Neural progenitor cell (in vitro differentiated cells): Measurements from ENCODE around the gene CDC5L. TPM values are rescaled to one million over a fixed set of nuclear protein-coding genes. Genes with fewer than 3 reads are reported as not detected.

Experiments
- DNase-seq: peaks from one replicate; pipeline ENCODE4 v3.0.0-alpha.2; 2016; ENCODE audit warnings: low spot score
- H2AFZ ChIP-seq: fragments of 200-600 bp; sonication (generic); replicated peaks from 2 replicates; pipeline ENCODE4 v1.6.1; 2016; ENCODE audit warnings: antibody characterized with exemption
- H3F3A ChIP-seq: fragments of 200-600 bp; sonication (generic); 2 replicates; pipeline ENCODE4 v1.6.1; 2016; ENCODE audit warnings: antibody characterized with exemption, low read depth
- H3K27ac ChIP-seq: fragments of 200-600 bp; sonication (generic); 2 replicates; pipeline ENCODE4 v1.5.1; 2016; ENCODE audit warnings: mild to moderate bottlenecking
- H3K27me3 ChIP-seq: fragments of 200-600 bp; sonication (generic); 2 replicates; pipeline ENCODE4 v1.6.1; 2016; ENCODE audit warnings: mild to moderate bottlenecking, moderate library complexity
- H3K36me3 ChIP-seq: fragments of 200-600 bp; sonication (generic); 2 replicates; pipeline ENCODE4 v1.5.1; 2016
- H3K4me1 ChIP-seq: fragments of 200-600 bp; sonication (generic); 2 replicates; pipeline ENCODE4 v1.6.1; 2016; ENCODE audit warnings: mixed run types
- H3K4me2 ChIP-seq: fragments of 200-600 bp; sonication (generic); 2 replicates; pipeline ENCODE4 v1.6.1; 2016
- H3K4me3 ChIP-seq: fragments of 200-600 bp; sonication (generic); 2 replicates; pipeline ENCODE4 v1.5.1; 2016
- H3K79me2 ChIP-seq: fragments of 200-600 bp; sonication (generic); 2 replicates; pipeline ENCODE4 v1.6.1; 2016; ENCODE audit warnings: low read depth
- H3K9ac ChIP-seq: fragments of 200-600 bp; sonication (generic); 2 replicates; pipeline ENCODE4 v1.6.1; 2016
- H3K9me3 ChIP-seq: fragments of 200-600 bp; sonication (generic); 2 replicates; pipeline ENCODE4 v1.5.1; 2016; ENCODE audit warnings: low read depth
- H4K20me1 ChIP-seq: fragments of 200-600 bp; sonication (generic); 2 replicates; pipeline ENCODE4 v1.6.1; 2016; ENCODE audit warnings: low read depth
- H3K27ac Mint-ChIP-seq: 3 replicates; pipeline ENCODE4 v1.8.0; 2021; ENCODE audit warnings: mixed read lengths
- H3K27me3 Mint-ChIP-seq: 2 replicates; pipeline ENCODE4 v1.8.0; 2022; ENCODE audit warnings: low read depth, mild to moderate bottlenecking, inconsistent platforms, moderate library complexity, mixed read lengths; ENCODE audit not compliant: insufficient read depth
- H3K36me3 Mint-ChIP-seq: 3 replicates; pipeline ENCODE4 v1.8.0; 2021; ENCODE audit warnings: mixed read lengths
- H3K4me1 Mint-ChIP-seq: 3 replicates; pipeline ENCODE4 v1.8.0; 2021; ENCODE audit warnings: mixed read lengths
- H3K4me3 Mint-ChIP-seq: 3 replicates; pipeline ENCODE4 v1.8.0; 2021; ENCODE audit warnings: mild to moderate bottlenecking, moderate library complexity, mixed read lengths
- H3K9me3 Mint-ChIP-seq: 3 replicates; pipeline ENCODE4 v1.8.0; 2020; ENCODE audit warnings: mixed read lengths
- CTCF ChIP-seq: fragments of 200-600 bp; sonication (generic); IDR thresholded peaks from 2 replicates; pipeline ENCODE4 v1.5.1; 2017; ENCODE audit warnings: antibody characterized with exemption, mild to moderate bottlenecking
- EZH2 ChIP-seq: fragments of 200-600 bp; sonication (generic); IDR thresholded peaks from 2 replicates; pipeline ENCODE4 v1.6.1; 2017; ENCODE audit warnings: antibody characterized with exemption, mild to moderate bottlenecking, moderate library complexity
- EZH2phosphoT487 ChIP-seq: fragments of 200-600 bp; sonication (generic); IDR thresholded peaks from 2 replicates; pipeline ENCODE4 v1.6.1; 2017; ENCODE audit warnings: antibody characterized with exemption
- total RNA-seq: library from RNA; depleted of rRNA; stranded (reverse); fragments of >200 nt; gene quantifications from 2 replicates; pipeline ENCODE4 v1.2.3, GENCODE V29; 2015; ENCODE audit warnings: low replicate concordance

CDC5L gene
- total RNA-seq, 1 donor from 2014 or later = 53.6 TPM

- Mint-ChIP-seq H3K27ac (no peak overlapping the region), H3K4me3 (no peak overlapping the region), H3K27me3 (peaks cover 2% of the 10 kb centered on the region), H3K4me1 (no peaks in the 10 kb centered on the region), H3K9me3 (no peaks in the 10 kb centered on the region), H3K36me3 (peaks cover 52% of the 10 kb centered on the region)
- H3K27me3 ChIP-seq = no peaks in the 10 kb centered on the region
- H3K9me3 ChIP-seq = no peaks in the 10 kb centered on the region
- no peak for TF ChIP-seq EZH2
- TF ChIP-seq EZH2phosphoT487 = no peak
- TF ChIP-seq CTCF = no peak
- no peak overlapping the region for H3K27ac ChIP-seq
- H3F3A ChIP-seq = no peaks in the 10 kb centered on the region
- peaks cover 53% of the 10 kb centered on the region for H3K36me3 ChIP-seq
- peaks cover 54% of the 10 kb centered on the region for H3K79me2 ChIP-seq
- no peak for DNase-seq
- no peak overlapping the region for H3K4me2 ChIP-seq
- no peak overlapping the region for H3K4me3 ChIP-seq
- H2AFZ ChIP-seq = no peak overlapping the region
- H4K20me1 ChIP-seq = peaks cover 17% of the 10 kb centered on the region
- no peak overlapping the region for H3K9ac ChIP-seq
- no peaks in the 10 kb centered on the region for H3K4me1 ChIP-seq
Observed at GRCh38 chr6:44396968-44397367, 9.5 kb downstream of the CDC5L start.

- peak; percentile 8 for DNase-seq
- Histone ChIP-seq H3K27ac (no peak overlapping the region), H4K20me1 (peaks cover 17% of the 10 kb centered on the region), H3F3A (no peaks in the 10 kb centered on the region), H3K9me3 (no peaks in the 10 kb centered on the region), H3K4me3 (no peak overlapping the region), H3K36me3 (peaks cover 51% of the 10 kb centered on the region), H3K79me2 (peaks cover 53% of the 10 kb centered on the region), H2AFZ (no peak overlapping the region), H3K4me2 (no peak overlapping the region), H3K27me3 (no peaks in the 10 kb centered on the region), H3K9ac (peak overlapping the region; percentile 14), H3K4me1 (no peaks in the 10 kb centered on the region)
- TF ChIP-seq EZH2phosphoT487 (no peak), CTCF (peak; percentile 14), EZH2 (no peak)
- Mint-ChIP-seq H3K9me3 (no peaks in the 10 kb centered on the region), H3K4me1 (no peaks in the 10 kb centered on the region), H3K36me3 (peaks cover 50% of the 10 kb centered on the region), H3K4me3 (no peak overlapping the region), H3K27ac (no peak overlapping the region), H3K27me3 (peaks cover 2% of the 10 kb centered on the region)
Observed at GRCh38 chr6:44397424-44398164, 10.1 kb downstream of the CDC5L start.

- peaks cover 54% of the 10 kb centered on the region for H3K79me2 ChIP-seq
- no peak overlapping the region for H3K27ac ChIP-seq
- DNase-seq = no peak
- Mint-ChIP-seq H3K27me3 (peaks cover 2% of the 10 kb centered on the region), H3K4me1 (no peaks in the 10 kb centered on the region), H3K36me3 (peaks cover 50% of the 10 kb centered on the region), H3K9me3 (no peaks in the 10 kb centered on the region), H3K27ac (no peak overlapping the region), H3K4me3 (no peak overlapping the region)
- peaks cover 61% of the 10 kb centered on the region for H3K36me3 ChIP-seq
- no peaks in the 10 kb centered on the region for H3K4me1 ChIP-seq
- no peak overlapping the region for H2AFZ ChIP-seq
- no peak overlapping the region for H3K9ac ChIP-seq
- H3F3A ChIP-seq = peaks cover 5% of the 10 kb centered on the region
- TF ChIP-seq EZH2phosphoT487 (no peak), EZH2 (no peak), CTCF (no peak)
- no peaks in the 10 kb centered on the region for H3K9me3 ChIP-seq
- no peaks in the 10 kb centered on the region for H3K27me3 ChIP-seq
- H3K4me3 ChIP-seq = no peak overlapping the region
- H4K20me1 ChIP-seq = peaks cover 17% of the 10 kb centered on the region
- H3K4me2 ChIP-seq = no peak overlapping the region
Observed at GRCh38 chr6:44399991-44400390, 12.5 kb downstream of the CDC5L start.
